CD4-positive, alpha-beta memory T cell (primary cell): ENCODE data around the gene NCKAP5. TPM values are rescaled to one million over a fixed set of nuclear protein-coding genes. Genes with fewer than 3 reads are reported as not detected.

Source experiments
- CTCF ChIA-PET: fragments of 350-600 bp; sonication (Branson Sonifier 250); formaldehyde crosslinking; loops from one replicate; lab custom pipeline; 2021; ENCODE audit warnings: inconsistent platforms; ENCODE audit not compliant: partially characterized antibody; lab: Charles Lee
- POLR2A ChIA-PET: fragments of 350-600 bp; sonication (Branson Sonifier 250); formaldehyde crosslinking; loops from one replicate; lab custom pipeline; 2021; ENCODE audit not compliant: partially characterized antibody; lab: Charles Lee
- DNase-seq, 5 donors: peaks; one replicate each; pipeline versions ENCODE4 v3.0.0 to v3.0.0-alpha.2; 2020 to 2022; ENCODE audit warnings: mixed read lengths in 1 of 5
- H3K27ac ChIP-seq: one replicate; pipeline ENCODE4 v1.7.0; 2013; ENCODE audit warnings: low read depth, low read length
- H3K27me3 ChIP-seq: 2 replicates; pipeline ENCODE4 v1.7.0; 2013; ENCODE audit warnings: mild to moderate bottlenecking, low read length, moderate library complexity; ENCODE audit not compliant: insufficient read depth
- H3K36me3 ChIP-seq: 2 replicates; pipeline ENCODE4 v1.7.0; 2013; ENCODE audit warnings: mild to moderate bottlenecking, low read length, moderate library complexity; ENCODE audit not compliant: insufficient read depth
- H3K4me1 ChIP-seq: 2 replicates; pipeline ENCODE4 v1.7.0; 2013; ENCODE audit warnings: mild to moderate bottlenecking, low read length, moderate library complexity; ENCODE audit not compliant: insufficient read depth
- H3K4me3 ChIP-seq, 2 donors: one replicate each; pipeline ENCODE4 v1.7.0; 2013; ENCODE audit warnings: low read length in 2 of 2, mild to moderate bottlenecking in 1 of 2
- H3K9me3 ChIP-seq, 2 donors: one replicate each; pipeline ENCODE4 v1.7.0; 2013; ENCODE audit warnings: low read length in 2 of 2, control low read depth in 1 of 2; ENCODE audit not compliant: control insufficient read depth in 1 of 2
- H3K27ac Mint-ChIP-seq, 7 donors: one replicate each; pipeline ENCODE4 v1.8.0; 2020 to 2021; ENCODE audit warnings: mixed read lengths in 7 of 7, mild to moderate bottlenecking in 6 of 7, inconsistent platforms in 3 of 7, moderate library complexity in 3 of 7
- H3K27me3 Mint-ChIP-seq, 2 donors: one replicate each; pipeline ENCODE4 v1.8.0; 2020 to 2021; ENCODE audit warnings: mixed read lengths in 2 of 2
- H3K36me3 Mint-ChIP-seq, 2 donors: one replicate each; pipeline ENCODE4 v1.8.0; 2020 to 2021; ENCODE audit warnings: mixed read lengths in 2 of 2, inconsistent platforms in 1 of 2, mild to moderate bottlenecking in 1 of 2
- H3K4me1 Mint-ChIP-seq, 4 donors: one replicate each; pipeline ENCODE4 v1.8.0; 2020 to 2021; ENCODE audit warnings: mixed read lengths in 4 of 4, mild to moderate bottlenecking in 1 of 4
- H3K4me3 Mint-ChIP-seq, 8 donors: one replicate each; pipeline ENCODE4 v1.8.0; 2020 to 2021; ENCODE audit warnings: mixed read lengths in 8 of 8, mild to moderate bottlenecking in 7 of 8, moderate library complexity in 6 of 8, inconsistent platforms in 3 of 8
- H3K9me3 Mint-ChIP-seq, 8 donors: one replicate each; pipeline ENCODE4 v1.8.0; 2020 to 2021; ENCODE audit warnings: mixed read lengths in 8 of 8, mild to moderate bottlenecking in 5 of 8, inconsistent platforms in 3 of 8, moderate library complexity in 1 of 8
- intact Hi-C: fragments of 100-400 bp; cut with micrococcal nuclease; formaldehyde crosslinking; loops from one replicate; pipeline ENCODE4 v1.15.1; 2023
- polyA plus RNA-seq, 2 donors: library from polyadenylated mRNA; unstranded; fragments of 300-500 nt; fragmentation: Illumina TruSeq; gene quantifications; one replicate each; pipeline ENCODE4 v1.2.3, GENCODE V29; 2021
- total RNA-seq, 2 experiments: library from RNA; stranded (reverse); gene quantifications; one replicate each; pipeline ENCODE4 v1.2.3, GENCODE V29; 2021

NCKAP5 gene
- total and polyA plus RNA-seq, 4 experiments from 2014 or later: not detected

DNA sequence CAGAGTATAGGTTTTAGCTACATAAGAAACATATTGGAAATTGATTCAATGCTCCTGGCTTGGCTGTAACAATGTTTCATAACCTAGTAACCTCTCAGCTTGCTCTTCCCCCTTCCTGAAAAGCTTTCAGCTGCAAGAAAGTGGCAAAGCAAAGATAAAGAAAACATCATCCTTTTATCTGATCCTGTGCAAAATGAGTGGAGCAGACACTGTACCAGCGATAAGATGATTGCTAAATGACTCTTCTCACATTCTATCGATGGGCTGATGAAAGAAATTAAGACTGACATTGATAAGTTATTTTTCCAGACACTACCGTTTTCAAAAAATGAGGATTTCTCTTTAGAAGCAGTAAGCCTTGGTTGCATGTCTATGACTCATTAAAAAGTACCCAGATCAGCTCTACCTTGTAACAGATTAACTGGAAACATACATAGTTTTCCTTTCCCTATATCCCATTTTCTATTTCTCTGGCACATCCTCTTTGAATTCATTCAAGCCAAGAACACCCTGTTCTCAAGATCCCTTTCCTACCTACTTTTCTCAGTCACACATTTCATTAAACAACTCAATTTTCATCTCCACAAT lies 811.2 kb downstream of the NCKAP5 start:
- ChIA-PET POLR2A (no interaction called here), CTCF (no interaction called here)
- no peak overlapping the region for H3K27ac ChIP-seq
- no peaks in the 10 kb centered on the region for H3K27me3 Mint-ChIP-seq
- H3K36me3 Mint-ChIP-seq: no peaks in the 10 kb centered on the region
- H3K4me3 ChIP-seq: no peak overlapping the region
- intact Hi-C loops: no loop called here
- H3K9me3 ChIP-seq: no peaks in the 10 kb centered on the region
- H3K27ac Mint-ChIP-seq: no peak overlapping the region
- H3K36me3 ChIP-seq: no peaks in the 10 kb centered on the region
- H3K9me3 Mint-ChIP-seq: peaks cover 1 to 9% (median 3%) of the 10 kb centered on the region in 8 donors
- DNase-seq: no peak
- no peaks in the 10 kb centered on the region for H3K4me1 ChIP-seq
- H3K27me3 ChIP-seq: no peaks in the 10 kb centered on the region
- H3K4me3 Mint-ChIP-seq: no peak overlapping the region
- H3K4me1 Mint-ChIP-seq: no peaks in the 10 kb centered on the region

DNA sequence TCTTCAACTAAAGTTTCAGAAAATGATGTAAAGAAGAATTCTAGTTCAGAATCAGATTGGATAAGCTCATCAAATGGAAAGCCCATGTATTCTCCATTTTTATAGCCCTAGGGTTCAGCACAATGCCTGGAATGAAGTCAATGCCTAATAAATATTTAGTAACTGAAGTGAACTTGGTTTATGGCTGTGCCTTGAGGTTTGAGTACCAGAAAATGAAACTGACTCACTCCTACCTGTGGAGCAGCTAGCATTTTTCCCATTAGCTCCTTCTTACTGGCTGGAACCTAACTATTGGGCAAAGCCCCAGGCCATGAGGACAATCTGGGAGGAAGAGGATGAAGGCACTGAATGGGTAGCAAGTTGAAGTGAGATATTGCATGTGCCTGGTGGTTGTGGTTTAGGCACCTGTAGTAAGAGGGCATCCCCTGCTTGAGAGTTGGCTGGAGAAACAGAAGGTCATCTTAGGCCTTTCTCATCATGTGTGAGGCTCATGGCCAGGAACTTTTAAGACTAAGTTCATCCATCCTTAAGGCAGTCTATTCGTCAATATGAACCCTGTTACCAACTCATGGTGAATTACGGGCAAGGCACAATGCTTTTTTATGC lies 813.3 kb downstream of the NCKAP5 start:
- Mint-ChIP-seq H3K27ac (no peak overlapping the region), H3K36me3 (no peaks in the 10 kb centered on the region), H3K4me3 (no peak overlapping the region), H3K9me3 (peaks cover 1 to 10% (median 4%) of the 10 kb centered on the region in 8 donors), H3K27me3 (no peaks in the 10 kb centered on the region), H3K4me1 (no peaks in the 10 kb centered on the region)
- Histone ChIP-seq H3K27me3 (no peaks in the 10 kb centered on the region), H3K4me1 (no peaks in the 10 kb centered on the region), H3K36me3 (no peaks in the 10 kb centered on the region), H3K4me3 (no peak overlapping the region), H3K9me3 (no peaks in the 10 kb centered on the region), H3K27ac (no peak overlapping the region)
- CTCF ChIA-PET: no interaction called here
- POLR2A ChIA-PET: no interaction called here
- no peak for DNase-seq
- intact Hi-C loops: no loop called here

DNA sequence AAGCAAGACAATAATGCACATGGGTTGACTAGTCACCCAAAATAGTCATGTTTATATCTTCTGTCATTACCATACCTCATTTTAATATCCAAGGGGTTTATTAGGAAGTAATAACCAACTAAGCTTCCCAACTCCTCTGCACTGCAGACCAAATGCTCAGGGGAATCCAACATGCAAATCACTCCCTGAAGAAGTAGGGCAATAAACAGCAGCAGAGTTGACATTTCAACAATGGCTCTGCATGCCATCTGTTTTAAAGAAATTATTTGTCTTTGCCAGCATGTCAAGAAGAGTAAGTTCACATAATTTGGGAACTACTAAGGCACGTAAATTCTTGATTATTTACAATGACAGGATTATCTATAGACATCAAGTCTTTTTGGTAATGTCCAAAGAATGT lies 813.9 kb downstream of the NCKAP5 start:
- intact Hi-C loops: no loop called here
- Histone ChIP-seq H3K4me3 (no peak overlapping the region), H3K36me3 (no peaks in the 10 kb centered on the region), H3K27ac (no peak overlapping the region), H3K9me3 (no peaks in the 10 kb centered on the region), H3K4me1 (no peaks in the 10 kb centered on the region), H3K27me3 (no peaks in the 10 kb centered on the region)
- H3K36me3 Mint-ChIP-seq: no peaks in the 10 kb centered on the region
- CTCF ChIA-PET: no interaction called here
- H3K9me3 Mint-ChIP-seq: peaks cover 1 to 10% (median 4%) of the 10 kb centered on the region in 8 donors
- no peak for DNase-seq
- no peaks in the 10 kb centered on the region for H3K4me1 Mint-ChIP-seq
- no peaks in the 10 kb centered on the region for H3K27me3 Mint-ChIP-seq
- H3K4me3 Mint-ChIP-seq: no peak overlapping the region
- no peak overlapping the region for H3K27ac Mint-ChIP-seq
- POLR2A ChIA-PET: no interaction called here

DNA sequence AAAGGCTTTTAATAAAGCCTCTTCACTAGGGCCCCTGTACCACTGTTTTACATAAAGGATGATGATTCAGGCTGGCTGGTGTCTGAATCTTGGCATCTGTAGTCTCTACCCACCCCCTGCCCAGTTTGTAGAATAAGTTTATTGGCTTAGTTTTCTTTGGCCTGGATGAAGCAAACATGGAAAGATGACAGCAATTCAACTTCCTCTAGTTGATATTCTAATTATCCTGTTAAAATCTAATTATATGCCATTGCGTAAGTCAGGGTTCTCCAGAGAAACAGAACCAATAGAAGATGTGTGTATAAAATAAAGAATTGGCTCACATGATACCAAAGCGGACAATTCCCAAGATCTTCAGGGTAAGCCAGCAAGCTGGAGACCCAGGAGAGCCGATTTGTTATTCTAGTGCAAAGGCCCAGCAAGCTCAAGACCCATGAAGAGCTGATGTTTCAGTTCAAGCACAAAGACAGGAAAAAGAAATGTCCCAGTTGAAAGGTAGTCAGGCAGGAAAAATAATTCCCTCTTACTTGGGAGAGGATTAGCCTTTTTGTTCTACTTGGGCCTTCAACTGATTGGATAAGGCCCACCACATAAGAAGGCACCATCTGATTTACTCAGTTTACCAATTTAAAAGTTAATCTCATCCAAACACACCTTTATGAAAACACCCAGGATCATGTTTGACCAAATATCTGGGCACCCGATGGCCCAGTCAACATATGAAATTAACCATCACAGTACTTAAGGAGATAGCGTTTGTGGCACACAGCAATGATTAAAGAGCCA lies 815.6 kb downstream of the NCKAP5 start:
- Histone ChIP-seq H3K36me3 (no peaks in the 10 kb centered on the region), H3K4me3 (no peak overlapping the region), H3K27ac (no peak overlapping the region), H3K4me1 (no peaks in the 10 kb centered on the region), H3K27me3 (no peaks in the 10 kb centered on the region), H3K9me3 (no peaks in the 10 kb centered on the region)
- no peaks in the 10 kb centered on the region for H3K4me1 Mint-ChIP-seq
- CTCF ChIA-PET: no interaction called here
- no peaks in the 10 kb centered on the region for H3K36me3 Mint-ChIP-seq
- intact Hi-C loops: no loop called here
- H3K4me3 Mint-ChIP-seq: no peak overlapping the region
- no peak overlapping the region for H3K27ac Mint-ChIP-seq
- H3K9me3 Mint-ChIP-seq: peaks cover 0 to 7% (median 4%) of the 10 kb centered on the region in 8 donors
- POLR2A ChIA-PET: no interaction called here
- H3K27me3 Mint-ChIP-seq: no peaks in the 10 kb centered on the region
- DNase-seq: no peak

DNA sequence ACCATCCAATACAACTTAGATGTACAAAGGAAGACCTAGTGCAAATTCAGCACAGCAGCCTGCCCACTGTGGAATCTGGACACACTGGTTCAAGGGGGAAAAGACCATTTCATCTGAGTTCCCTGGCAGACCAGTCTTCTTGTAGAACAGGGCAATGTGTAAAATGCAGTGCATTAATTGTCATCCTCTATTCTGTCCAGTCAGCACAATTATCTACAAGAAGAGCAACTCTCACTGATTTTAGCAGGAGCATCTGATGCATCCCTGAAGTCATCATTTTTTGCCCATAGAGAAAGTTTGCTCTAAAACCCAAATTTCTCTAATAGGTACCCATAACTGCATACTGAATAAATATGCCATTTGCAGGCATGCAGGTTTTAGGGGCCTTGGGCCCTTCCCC lies 816.4 kb downstream of the NCKAP5 start:
- no peak overlapping the region for H3K4me3 Mint-ChIP-seq

DNA sequence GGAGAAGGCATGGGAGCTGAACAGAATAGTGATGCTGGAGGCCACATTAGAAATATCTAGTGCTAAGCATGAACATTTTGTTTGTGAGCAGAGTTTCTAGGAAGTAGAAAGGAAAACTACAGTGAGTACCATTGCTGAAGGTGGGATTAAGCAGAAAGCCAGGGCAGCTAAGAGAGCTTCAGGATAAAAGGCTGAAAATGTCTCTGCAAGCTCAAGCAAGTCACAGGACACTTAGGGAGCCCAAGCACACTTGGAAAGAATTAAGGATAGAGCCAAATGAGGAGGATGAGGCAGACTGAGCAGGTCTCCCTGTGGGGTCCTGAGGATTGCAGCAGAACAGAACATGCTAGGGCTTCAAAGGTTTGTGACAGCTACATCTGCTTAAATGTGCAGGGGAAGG lies 817.7 kb downstream of the NCKAP5 start:
- no peak overlapping the region for H3K4me3 Mint-ChIP-seq
- no peak for DNase-seq
- Histone ChIP-seq H3K36me3 (no peaks in the 10 kb centered on the region), H3K27me3 (no peaks in the 10 kb centered on the region), H3K9me3 (no peaks in the 10 kb centered on the region), H3K4me3 (no peak overlapping the region), H3K27ac (no peak overlapping the region), H3K4me1 (no peaks in the 10 kb centered on the region)
- intact Hi-C loops: no loop called here
- no peaks in the 10 kb centered on the region for H3K36me3 Mint-ChIP-seq
- peaks cover 0 to 7% (median 0%) of the 10 kb centered on the region in 8 donors for H3K9me3 Mint-ChIP-seq
- ChIA-PET CTCF (no interaction called here), POLR2A (no interaction called here)
- H3K27ac Mint-ChIP-seq: no peak overlapping the region
- no peaks in the 10 kb centered on the region for H3K27me3 Mint-ChIP-seq
- H3K4me1 Mint-ChIP-seq: no peaks in the 10 kb centered on the region

More for the DNA sequence above, 816.4 kb downstream of the NCKAP5 start:
- intact Hi-C loops: no loop called here
- Histone ChIP-seq H3K27me3 (no peaks in the 10 kb centered on the region), H3K4me3 (no peak overlapping the region), H3K27ac (no peak overlapping the region), H3K36me3 (no peaks in the 10 kb centered on the region), H3K4me1 (no peaks in the 10 kb centered on the region), H3K9me3 (no peaks in the 10 kb centered on the region)
- H3K27me3 Mint-ChIP-seq: no peaks in the 10 kb centered on the region
- peaks cover 0 to 7% (median 3%) of the 10 kb centered on the region in 8 donors for H3K9me3 Mint-ChIP-seq
- POLR2A ChIA-PET: no interaction called here
- CTCF ChIA-PET: no interaction called here
- no peak for DNase-seq
- no peaks in the 10 kb centered on the region for H3K4me1 Mint-ChIP-seq
- H3K36me3 Mint-ChIP-seq: no peaks in the 10 kb centered on the region
- no peak overlapping the region for H3K27ac Mint-ChIP-seq

DNA sequence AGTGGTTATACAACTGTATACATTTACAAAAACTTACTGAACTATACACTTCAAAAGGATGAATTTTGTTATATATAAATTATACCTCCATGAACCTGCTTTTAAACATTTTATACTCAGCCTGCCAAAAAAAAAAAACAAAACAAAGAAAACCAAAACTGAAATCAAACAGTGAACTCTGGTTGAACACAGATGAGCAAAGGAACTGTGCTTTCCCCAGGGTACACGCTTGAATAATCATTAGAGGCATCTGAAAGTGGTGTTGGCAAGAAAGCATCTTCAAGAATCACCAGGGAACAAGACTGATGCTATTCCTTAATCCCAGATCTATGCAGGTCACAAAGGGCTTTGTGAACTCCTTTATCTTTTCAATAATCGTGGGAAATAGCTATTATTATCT lies 821.2 kb downstream of the NCKAP5 start:
- H3K9me3 ChIP-seq: no peaks in the 10 kb centered on the region
- DNase-seq: no peak
- H3K4me3 Mint-ChIP-seq: no peak overlapping the region
- no peaks in the 10 kb centered on the region for H3K36me3 Mint-ChIP-seq
- H3K27ac ChIP-seq: no peak overlapping the region
- CTCF ChIA-PET: no interaction called here
- no peak overlapping the region for H3K27ac Mint-ChIP-seq
- H3K36me3 ChIP-seq: no peaks in the 10 kb centered on the region
- no peaks in the 10 kb centered on the region for H3K27me3 Mint-ChIP-seq
- H3K4me3 ChIP-seq: no peak overlapping the region
- H3K27me3 ChIP-seq: no peaks in the 10 kb centered on the region
- POLR2A ChIA-PET: no interaction called here
- peaks cover 0 to 6% (median 4%) of the 10 kb centered on the region in 8 donors for H3K9me3 Mint-ChIP-seq
- intact Hi-C loops: no loop called here
- H3K4me1 Mint-ChIP-seq: no peaks in the 10 kb centered on the region
- H3K4me1 ChIP-seq: no peaks in the 10 kb centered on the region
